HepG2 (cell line): Measurements from ENCODE around the gene HSPA14.

Experiments used
- CAMTA2 ChIP-seq: sonication (generic); formaldehyde crosslinking; IDR thresholded peaks from 2 replicates; pipeline ENCODE4 v1.4.0; 2020; ENCODE audit warnings: mild to moderate bottlenecking, missing genetic modification reagents, borderline replicate concordance
- FOXA1 ChIP-seq, 2 experiments: fragments of 450-650 bp in 1 of 2; sonication (generic) in 1 of 2; formaldehyde crosslinking in 1 of 2; IDR thresholded peaks; 2 replicates each; pipeline versions ENCODE4 v1.4.0 to v1.6.1; 2016 to 2020; ENCODE audit warnings: missing genetic modification reagents in 1 of 2
- GABPA ChIP-seq, 2 experiments: IDR thresholded peaks; 2 replicates each; pipeline ENCODE4 v1.6.1; 2011 to 2016; ENCODE audit warnings: low read depth in 2 of 2, low read length in 1 of 2, missing biosample characterization in 1 of 2, missing genetic modification characterization in 1 of 2
- HOXA3 ChIP-seq: sonication (generic); formaldehyde crosslinking; IDR thresholded peaks from 2 replicates; pipeline ENCODE4 v1.5.0; 2020; ENCODE audit warnings: missing genetic modification reagents
- JUN ChIP-seq: sonication (generic); formaldehyde crosslinking; IDR thresholded peaks from 2 replicates; pipeline ENCODE4 v1.4.0; 2020; ENCODE audit warnings: mild to moderate bottlenecking, missing genetic modification reagents
- PHF21A ChIP-seq: sonication (generic); formaldehyde crosslinking; IDR thresholded peaks from 2 replicates; pipeline ENCODE4 v1.5.0; 2020; ENCODE audit warnings: mild to moderate bottlenecking, missing genetic modification reagents
- POLR2A ChIP-seq, 2 experiments: IDR thresholded peaks; 2 replicates each; pipeline ENCODE4 v1.6.1; 2011; ENCODE audit warnings: low read depth in 2 of 2, low read length in 2 of 2, mild to moderate bottlenecking in 1 of 2, moderate library complexity in 1 of 2; ENCODE audit not compliant: insufficient read depth in 1 of 2
- POLR2AphosphoS5 ChIP-seq: IDR thresholded peaks from 2 replicates; pipeline ENCODE4 v1.6.1; 2012; ENCODE audit warnings: low read depth, low read length
- PPARG ChIP-seq: conservative IDR thresholded peaks from 2 replicates; pipeline ENCODE4 v1.6.1; 2016; ENCODE audit warnings: missing biosample characterization, missing genetic modification reagents
- SETDB1 ChIP-seq: sonication (generic); formaldehyde crosslinking; IDR thresholded peaks from 2 replicates; pipeline ENCODE4 v1.5.1; 2020; ENCODE audit warnings: missing genetic modification reagents, mild to moderate bottlenecking, borderline replicate concordance
- SMC3 ChIP-seq: IDR thresholded peaks from 2 replicates; pipeline ENCODE4 v1.6.1; 2011; ENCODE audit warnings: low read length, improper control_type of control experiment
- TEAD2 ChIP-seq: sonication (generic); formaldehyde crosslinking; IDR thresholded peaks from 2 replicates; pipeline ENCODE4 v1.9.0; 2021; ENCODE audit warnings: missing genetic modification reagents
- TF ChIP-seq, protein P1 (sequence below): sonication (generic); formaldehyde crosslinking; IDR thresholded peaks from 2 replicates; pipeline ENCODE4 v1.4.0; 2020; ENCODE audit warnings: missing genetic modification reagents
- TF ChIP-seq, protein P2 (sequence below): sonication (generic); formaldehyde crosslinking; IDR thresholded peaks from 2 replicates; pipeline ENCODE4 v1.5.0; 2020; ENCODE audit warnings: mild to moderate bottlenecking, missing genetic modification reagents, moderate library complexity

DNA sequence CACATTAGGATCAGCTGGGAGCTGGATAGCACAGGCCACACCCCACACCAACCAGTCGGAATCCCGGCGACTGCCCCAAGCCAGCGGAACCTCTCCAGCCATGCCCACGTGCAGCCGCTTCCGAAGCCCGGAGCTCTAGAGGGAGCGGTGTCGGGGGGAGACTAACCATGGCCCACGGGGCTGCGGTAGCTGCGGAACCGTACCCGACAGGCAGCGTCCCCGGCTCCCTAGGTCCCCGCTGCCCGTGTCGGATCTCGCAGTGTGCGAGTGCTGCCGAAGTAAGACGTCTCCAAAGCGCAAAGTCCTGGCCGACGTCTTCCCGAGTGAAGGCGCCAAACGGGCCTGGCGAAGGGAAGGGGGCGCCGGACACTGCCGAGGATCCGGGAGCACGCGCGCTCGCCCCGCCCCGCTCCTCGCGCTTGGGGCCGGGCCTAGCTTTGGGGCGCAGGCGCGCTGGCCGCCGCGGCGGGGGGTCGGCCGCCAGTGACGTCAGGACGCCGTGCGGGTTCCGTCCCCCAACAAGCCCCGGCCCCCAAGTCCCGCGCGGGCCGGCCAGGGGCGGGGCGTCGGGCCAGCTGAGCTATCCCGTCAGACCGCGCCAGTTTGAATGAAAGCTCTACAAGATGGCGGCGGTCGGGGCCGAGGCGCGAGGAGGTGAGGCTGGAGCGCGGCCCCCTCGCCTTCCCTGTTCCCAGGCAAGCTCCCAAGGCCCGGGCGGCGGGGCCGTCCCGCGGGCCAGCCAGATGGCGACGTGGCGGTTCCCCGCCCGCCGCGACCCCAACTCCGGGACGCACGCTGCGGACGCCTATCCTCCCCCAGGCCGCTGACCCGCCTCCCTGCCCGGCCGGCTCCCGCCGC, 40.4 kb downstream of the HSPA14 start, which contains the start of gene SUV39H2:
- peak; percentile 66; the same call in 1 of the 2 replicates for TF ChIP-seq CAMTA2 (CRISPR knock-in tag)
- TF ChIP-seq PHF21A (CRISPR knock-in tag) = no peak
- peak; percentile 85 to 94 for TF ChIP-seq POLR2A (IDR thresholded peaks at IDR 0.05; ENCODE audit: insufficient read depth in 1 of 2, low read depth in 2 of 2, low read length in 2 of 2)
- no peak for TF ChIP-seq SMC3
- no peak for TF ChIP-seq SETDB1 (CRISPR knock-in tag)
- TF ChIP-seq FOXA1 (IDR thresholded peaks at IDR 0.05) = no peak
- no peak for TF ChIP-seq FOXA1 (CRISPR knock-in tag; IDR thresholded peaks at IDR 0.05)
- TF ChIP-seq, protein P1, sequence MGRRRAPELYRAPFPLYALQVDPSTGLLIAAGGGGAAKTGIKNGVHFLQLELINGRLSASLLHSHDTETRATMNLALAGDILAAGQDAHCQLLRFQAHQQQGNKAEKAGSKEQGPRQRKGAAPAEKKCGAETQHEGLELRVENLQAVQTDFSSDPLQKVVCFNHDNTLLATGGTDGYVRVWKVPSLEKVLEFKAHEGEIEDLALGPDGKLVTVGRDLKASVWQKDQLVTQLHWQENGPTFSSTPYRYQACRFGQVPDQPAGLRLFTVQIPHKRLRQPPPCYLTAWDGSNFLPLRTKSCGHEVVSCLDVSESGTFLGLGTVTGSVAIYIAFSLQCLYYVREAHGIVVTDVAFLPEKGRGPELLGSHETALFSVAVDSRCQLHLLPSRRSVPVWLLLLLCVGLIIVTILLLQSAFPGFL (CRISPR knock-in tag) = no peak
- TF ChIP-seq, protein P2, sequence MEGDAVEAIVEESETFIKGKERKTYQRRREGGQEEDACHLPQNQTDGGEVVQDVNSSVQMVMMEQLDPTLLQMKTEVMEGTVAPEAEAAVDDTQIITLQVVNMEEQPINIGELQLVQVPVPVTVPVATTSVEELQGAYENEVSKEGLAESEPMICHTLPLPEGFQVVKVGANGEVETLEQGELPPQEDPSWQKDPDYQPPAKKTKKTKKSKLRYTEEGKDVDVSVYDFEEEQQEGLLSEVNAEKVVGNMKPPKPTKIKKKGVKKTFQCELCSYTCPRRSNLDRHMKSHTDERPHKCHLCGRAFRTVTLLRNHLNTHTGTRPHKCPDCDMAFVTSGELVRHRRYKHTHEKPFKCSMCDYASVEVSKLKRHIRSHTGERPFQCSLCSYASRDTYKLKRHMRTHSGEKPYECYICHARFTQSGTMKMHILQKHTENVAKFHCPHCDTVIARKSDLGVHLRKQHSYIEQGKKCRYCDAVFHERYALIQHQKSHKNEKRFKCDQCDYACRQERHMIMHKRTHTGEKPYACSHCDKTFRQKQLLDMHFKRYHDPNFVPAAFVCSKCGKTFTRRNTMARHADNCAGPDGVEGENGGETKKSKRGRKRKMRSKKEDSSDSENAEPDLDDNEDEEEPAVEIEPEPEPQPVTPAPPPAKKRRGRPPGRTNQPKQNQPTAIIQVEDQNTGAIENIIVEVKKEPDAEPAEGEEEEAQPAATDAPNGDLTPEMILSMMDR (CRISPR knock-in tag) = peak; percentile 53
- TF ChIP-seq PPARG (CRISPR knock-in tag) = no peak
- TF ChIP-seq GABPA (IDR thresholded peaks at IDR 0.05; ENCODE audit: low read depth, low read length) = no peak; the same call in 1 of the 2 replicates
- TF ChIP-seq GABPA (CRISPR knock-in tag; IDR thresholded peaks at IDR 0.05; ENCODE audit: low read depth) = no peak; the same call in 1 of the 2 replicates
- TF ChIP-seq POLR2AphosphoS5 = peak; percentile 86
- no peak for TF ChIP-seq TEAD2 (CRISPR knock-in tag)
- TF ChIP-seq JUN (CRISPR knock-in tag) = no peak
- peak; percentile 83 for TF ChIP-seq HOXA3 (CRISPR knock-in tag)
